GM12865 (cell line): ENCODE results near the gene CFAP69.

ENCODE experiments used
- DNase-seq: peaks from one replicate; pipeline ENCODE4 v3.0.0; 2010; ENCODE audit warnings: low read depth
- H3K4me3 ChIP-seq: 2 replicates; pipeline ENCODE4 v1.5.1; 2011; ENCODE audit warnings: mild to moderate bottlenecking, low read depth, low read length, control low read depth
- TF ChIP-seq, protein P1 (sequence below): IDR thresholded peaks from 2 replicates; pipeline ENCODE4 v1.5.1; 2011; ENCODE audit warnings: low read length, control low read depth, low read depth, inconsistent platforms; ENCODE audit not compliant: insufficient read depth; ENCODE audit errors: missing control alignments

The CFAP69 gene

DNA sequence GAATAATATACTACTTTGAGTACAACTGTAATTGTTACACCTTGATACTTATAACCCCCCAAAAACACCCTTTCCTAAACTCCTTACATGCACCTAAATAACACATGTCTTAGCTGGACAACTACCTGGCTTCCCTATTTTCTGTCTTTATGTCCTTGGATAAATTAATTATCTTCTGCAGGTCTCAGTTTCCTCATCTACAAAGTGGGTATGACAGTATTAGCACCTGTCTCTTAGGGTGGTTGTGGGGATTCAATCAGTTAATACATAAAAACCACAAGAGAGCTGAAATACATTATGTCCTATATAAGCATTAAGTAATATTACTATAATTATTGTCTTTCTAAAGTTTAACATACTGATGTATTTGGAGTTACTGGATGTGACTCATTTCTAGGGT lies 22.6 kb upstream of the CFAP69 start:
- H3K4me3 ChIP-seq, result no peak overlapping the region
- TF ChIP-seq, protein P1, sequence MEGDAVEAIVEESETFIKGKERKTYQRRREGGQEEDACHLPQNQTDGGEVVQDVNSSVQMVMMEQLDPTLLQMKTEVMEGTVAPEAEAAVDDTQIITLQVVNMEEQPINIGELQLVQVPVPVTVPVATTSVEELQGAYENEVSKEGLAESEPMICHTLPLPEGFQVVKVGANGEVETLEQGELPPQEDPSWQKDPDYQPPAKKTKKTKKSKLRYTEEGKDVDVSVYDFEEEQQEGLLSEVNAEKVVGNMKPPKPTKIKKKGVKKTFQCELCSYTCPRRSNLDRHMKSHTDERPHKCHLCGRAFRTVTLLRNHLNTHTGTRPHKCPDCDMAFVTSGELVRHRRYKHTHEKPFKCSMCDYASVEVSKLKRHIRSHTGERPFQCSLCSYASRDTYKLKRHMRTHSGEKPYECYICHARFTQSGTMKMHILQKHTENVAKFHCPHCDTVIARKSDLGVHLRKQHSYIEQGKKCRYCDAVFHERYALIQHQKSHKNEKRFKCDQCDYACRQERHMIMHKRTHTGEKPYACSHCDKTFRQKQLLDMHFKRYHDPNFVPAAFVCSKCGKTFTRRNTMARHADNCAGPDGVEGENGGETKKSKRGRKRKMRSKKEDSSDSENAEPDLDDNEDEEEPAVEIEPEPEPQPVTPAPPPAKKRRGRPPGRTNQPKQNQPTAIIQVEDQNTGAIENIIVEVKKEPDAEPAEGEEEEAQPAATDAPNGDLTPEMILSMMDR, result no peak
- no peak for DNase-seq

DNA sequence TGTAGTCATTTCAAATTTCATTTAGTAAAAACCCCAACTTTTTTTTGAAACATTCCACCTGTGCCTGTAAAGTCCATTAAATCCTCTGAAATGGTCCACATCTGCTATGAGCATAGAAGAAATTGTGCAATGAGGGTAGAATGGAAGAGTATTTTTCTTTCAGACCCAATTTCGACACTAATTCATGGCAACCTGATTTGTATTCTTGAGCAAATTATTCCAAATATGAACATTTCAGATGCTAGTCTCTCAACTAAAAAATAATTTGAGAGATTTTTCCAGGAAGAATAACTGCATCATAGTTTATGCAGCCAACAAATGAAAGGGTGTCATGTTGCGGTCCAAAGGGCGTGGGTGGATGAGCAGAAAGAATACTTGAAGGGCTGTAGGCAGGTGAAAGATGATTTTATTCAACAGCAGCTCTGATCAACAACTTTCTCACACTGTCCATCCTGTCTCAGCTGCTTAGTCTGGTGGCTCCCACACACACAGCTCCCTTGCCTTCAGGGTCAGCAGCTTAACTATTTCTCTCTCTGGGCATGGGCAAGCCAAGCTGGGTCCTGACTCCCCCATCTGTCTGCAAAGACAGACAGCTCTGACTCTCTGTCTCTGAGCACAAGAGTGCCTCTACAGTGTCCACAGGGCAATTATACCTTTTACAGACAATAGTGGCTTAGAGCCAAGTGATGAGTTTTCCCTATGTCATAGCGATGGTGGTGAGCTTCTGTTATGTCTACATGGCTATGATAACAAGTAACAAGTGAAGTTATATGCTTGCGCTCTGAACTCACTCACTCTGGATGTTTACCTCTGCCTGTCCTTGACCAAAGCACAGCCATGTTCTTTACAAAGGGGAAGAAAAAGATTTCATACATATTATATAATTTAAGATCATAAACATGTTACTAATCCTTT lies 21.9 kb upstream of the CFAP69 start:
- TF ChIP-seq, protein P1, result no peak
- no peak overlapping the region for H3K4me3 ChIP-seq
- DNase-seq, result no peak

DNA sequence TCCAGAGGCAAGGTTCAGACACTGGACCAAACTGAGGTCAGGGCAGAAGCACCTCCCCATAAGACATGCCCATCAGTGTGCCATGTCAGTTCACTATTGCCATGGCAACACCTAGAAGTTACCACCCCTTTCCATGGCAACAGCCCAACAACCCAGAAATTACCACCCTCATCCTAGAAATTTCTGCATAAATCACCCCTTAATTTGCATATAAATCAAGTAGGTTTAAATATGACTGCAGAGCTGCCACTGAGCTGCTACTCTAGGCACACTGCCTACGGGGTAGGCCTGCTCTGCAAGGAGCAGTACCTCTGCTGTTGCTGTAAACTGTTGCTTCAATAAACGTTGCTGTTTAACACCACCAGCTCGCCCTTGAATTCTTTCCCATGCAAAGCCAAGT lies 20.8 kb upstream of the CFAP69 start:
- H3K4me3 ChIP-seq, result no peak overlapping the region
- DNase-seq, result no peak

DNA sequence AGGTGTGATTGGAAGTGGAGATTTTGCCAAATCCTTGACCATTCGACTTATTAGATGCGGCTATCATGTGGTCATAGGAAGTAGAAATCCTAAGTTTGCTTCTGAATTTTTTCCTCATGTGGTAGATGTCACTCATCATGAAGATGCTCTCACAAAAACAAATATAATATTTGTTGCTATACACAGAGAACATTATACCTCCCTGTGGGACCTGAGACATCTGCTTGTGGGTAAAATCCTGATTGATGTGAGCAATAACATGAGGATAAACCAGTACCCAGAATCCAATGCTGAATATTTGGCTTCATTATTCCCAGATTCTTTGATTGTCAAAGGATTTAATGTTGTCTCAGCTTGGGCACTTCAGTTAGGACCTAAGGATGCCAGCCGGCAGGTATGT lies 19.8 kb upstream of the CFAP69 start:
- DNase-seq, result no peak
- TF ChIP-seq, protein P1, result no peak
- no peak overlapping the region for H3K4me3 ChIP-seq

More for the DNA sequence above, 20.8 kb upstream of the CFAP69 start:
- TF ChIP-seq, protein P1, result no peak

DNA sequence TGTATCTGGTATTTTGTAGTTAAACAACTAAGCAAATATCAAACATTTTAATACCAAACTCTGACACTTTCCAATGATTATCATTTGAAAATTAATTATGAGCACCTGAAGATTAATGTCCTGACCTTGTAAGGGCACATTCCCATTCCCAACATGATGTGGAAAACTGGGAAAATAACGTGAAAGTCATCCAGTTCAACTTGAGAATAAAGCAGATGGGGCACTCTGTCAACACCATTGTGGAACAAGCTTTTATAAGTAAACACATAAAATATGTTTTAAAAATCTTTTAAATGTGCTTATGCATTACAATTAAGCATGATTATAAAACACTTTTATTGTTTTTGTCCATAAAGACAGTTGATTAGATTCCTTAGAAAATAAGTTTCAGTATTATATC lies 19.4 kb upstream of the CFAP69 start:
- H3K4me3 ChIP-seq, result no peak overlapping the region
- TF ChIP-seq, protein P1, result no peak
- DNase-seq, result no peak

DNA sequence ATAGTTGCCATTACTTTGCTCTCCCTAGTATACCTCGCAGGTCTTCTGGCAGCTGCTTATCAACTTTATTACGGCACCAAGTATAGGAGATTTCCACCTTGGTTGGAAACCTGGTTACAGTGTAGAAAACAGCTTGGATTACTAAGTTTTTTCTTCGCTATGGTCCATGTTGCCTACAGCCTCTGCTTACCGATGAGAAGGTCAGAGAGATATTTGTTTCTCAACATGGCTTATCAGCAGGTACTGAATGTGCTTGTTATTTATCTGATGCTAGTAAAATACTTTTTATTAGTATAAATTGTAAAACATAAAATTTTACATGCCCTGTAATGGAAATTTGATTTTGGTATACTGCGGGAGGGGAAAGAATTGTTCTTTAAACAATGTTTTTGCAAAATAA lies 17.7 kb upstream of the CFAP69 start:
- TF ChIP-seq, protein P1, result no peak
- no peak for DNase-seq
- H3K4me3 ChIP-seq, result no peak overlapping the region
